ENCODE data around the gene CABP4. TPM values are rescaled to one million over a fixed set of nuclear protein-coding genes. Genes with fewer than 3 reads are reported as not detected.

CABP4 gene
- total RNA-seq, 1 experiment from 2014 or later = not detected

- no peak for ATAC-seq
- Histone ChIP-seq H3K79me2 (ENCODE audit: insufficient read depth, low read length) (peaks cover 18% of the 10 kb centered on the region), H3K4me1 (ENCODE audit: control insufficient read depth in 1 of 2, insufficient read depth in 2 of 2, low read length in 2 of 2) (peaks cover 8% of the 10 kb centered on the region in 2 experiments), H3K27ac (ENCODE audit: low read depth, low read length) (no peak overlapping the region), H3K9ac (ENCODE audit: low read length) (no peak overlapping the region), H3K9me2 (ENCODE audit: insufficient read depth) (no peaks in the 10 kb centered on the region), H4K20me1 (ENCODE audit: insufficient read depth) (no peaks in the 10 kb centered on the region), H3K27me3 (ENCODE audit: insufficient read depth, low read length) (no peaks in the 10 kb centered on the region), H2AFZ (ENCODE audit: low read depth, low read length, poor library complexity, severe bottlenecking) (no peak overlapping the region), H3K4me3 (replicated peaks in 1 of 2; ENCODE audit: low read depth in 1 of 2, low read length in 2 of 2) (no peak overlapping the region), H3K36me3 (ENCODE audit: control insufficient read depth in 1 of 2, insufficient read depth in 2 of 2, low read length in 2 of 2) (peaks cover 10 to 13% of the 10 kb centered on the region in 2 experiments), H3K9me3 (ENCODE audit: control insufficient read depth in 1 of 2, insufficient read depth in 1 of 2, low read depth in 1 of 2, low read length in 2 of 2) (no peaks in the 10 kb centered on the region), H3K4me2 (ENCODE audit: low read length) (no peak overlapping the region)
- ChIA-PET CTCF (no interaction called here), RAD21 (ENCODE audit: low non-redundant PET in 1 of 2, low total read pairs in 2 of 2, uncharacterized antibody in 2 of 2, unreplicated experiment in 2 of 2) (no interaction called here), POLR2A (no interaction called here)
- intact Hi-C loops (cut with micrococcal nuclease) = no loop called here
- BruUV-seq (replicated peaks) = no TSS peak
- no peak for TF ChIP-seq SIN3A (IDR thresholded peaks at IDR 0.05; ENCODE audit: low read depth)
- no peak for TF ChIP-seq ATF3 (IDR thresholded peaks at IDR 0.05)
- no peak for DNase-seq (ENCODE audit: low read depth, low spot score)
These were observed 44.8 kb downstream of the CABP4 start for GRCh38 chr11:67499808-67500483.

- DNase-seq (ENCODE audit: low read depth, low spot score) = no peak
- TF ChIP-seq, protein P1, sequence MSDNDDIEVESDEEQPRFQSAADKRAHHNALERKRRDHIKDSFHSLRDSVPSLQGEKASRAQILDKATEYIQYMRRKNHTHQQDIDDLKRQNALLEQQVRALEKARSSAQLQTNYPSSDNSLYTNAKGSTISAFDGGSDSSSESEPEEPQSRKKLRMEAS (IDR thresholded peaks at IDR 0.05) = no peak
- no peak for TF ChIP-seq ZFX (IDR thresholded peaks at IDR 0.05)
- no peak for TF ChIP-seq CTCF (IDR thresholded peaks at IDR 0.05 in 2 of 3, conservative IDR thresholded peaks at IDR 0.05 in 1 of 3; ENCODE audit: borderline replicate concordance in 1 of 3, insufficient read depth in 1 of 3, low read depth in 2 of 3, low read length in 2 of 3)
- no peak for TF ChIP-seq RAD21 (IDR thresholded peaks at IDR 0.05; ENCODE audit: low read depth)
- no peak for TF ChIP-seq SRF (IDR thresholded peaks at IDR 0.05; ENCODE audit: low read depth)
- TF ChIP-seq CBX3 (IDR thresholded peaks at IDR 0.05; ENCODE audit: low read depth) = no peak
- RAD21 ChIA-PET (ENCODE audit: low non-redundant PET in 1 of 2, low total read pairs in 2 of 2, uncharacterized antibody in 2 of 2, unreplicated experiment in 2 of 2) = no interaction called here
- no peak overlapping the region for H2AFZ ChIP-seq (ENCODE audit: low read depth, low read length, poor library complexity, severe bottlenecking)
- H3K4me1 ChIP-seq (ENCODE audit: control insufficient read depth in 1 of 2, insufficient read depth in 2 of 2, low read length in 2 of 2) = peaks cover 9 to 11% of the 10 kb centered on the region in 2 experiments
- no peaks in the 10 kb centered on the region for H4K20me1 ChIP-seq (ENCODE audit: insufficient read depth)
- no peaks in the 10 kb centered on the region for H3K9me2 ChIP-seq (ENCODE audit: insufficient read depth)
- POLR2A ChIA-PET = no interaction called here
- no peaks in the 10 kb centered on the region for H3K27me3 ChIP-seq (ENCODE audit: insufficient read depth, low read length)
- H3K79me2 ChIP-seq (ENCODE audit: insufficient read depth, low read length) = peaks cover 19% of the 10 kb centered on the region
- no peak for ATAC-seq
- H3K9me3 ChIP-seq (ENCODE audit: control insufficient read depth in 1 of 2, insufficient read depth in 1 of 2, low read depth in 1 of 2, low read length in 2 of 2) = no peaks in the 10 kb centered on the region
- H3K36me3 ChIP-seq (ENCODE audit: control insufficient read depth in 1 of 2, insufficient read depth in 2 of 2, low read length in 2 of 2) = peaks cover 10 to 13% of the 10 kb centered on the region in 2 experiments
- H3K4me3 ChIP-seq (replicated peaks in 1 of 2; ENCODE audit: low read depth in 1 of 2, low read length in 2 of 2) = no peak overlapping the region
- H3K4me2 ChIP-seq (ENCODE audit: low read length) = no peak overlapping the region
- CTCF ChIA-PET = no interaction called here
- H3K27ac ChIP-seq (ENCODE audit: low read depth, low read length) = no peak overlapping the region
- no TSS peak for BruUV-seq (replicated peaks)
- intact Hi-C loops (cut with micrococcal nuclease) = no loop called here
- H3K9ac ChIP-seq (ENCODE audit: low read length) = no peak overlapping the region
These were observed 45.3 kb downstream of the CABP4 start for GRCh38 chr11:67500484-67500821.

Measured in HCT116 (cell line).